ENCODE measurements around the gene ETHE1. TPM values are rescaled to one million over a fixed set of nuclear protein-coding genes. Genes with fewer than 3 reads are reported as not detected.

The ETHE1 gene
- total RNA-seq, 1 donor from 2014 or later, result 32.4 TPM

DNA sequence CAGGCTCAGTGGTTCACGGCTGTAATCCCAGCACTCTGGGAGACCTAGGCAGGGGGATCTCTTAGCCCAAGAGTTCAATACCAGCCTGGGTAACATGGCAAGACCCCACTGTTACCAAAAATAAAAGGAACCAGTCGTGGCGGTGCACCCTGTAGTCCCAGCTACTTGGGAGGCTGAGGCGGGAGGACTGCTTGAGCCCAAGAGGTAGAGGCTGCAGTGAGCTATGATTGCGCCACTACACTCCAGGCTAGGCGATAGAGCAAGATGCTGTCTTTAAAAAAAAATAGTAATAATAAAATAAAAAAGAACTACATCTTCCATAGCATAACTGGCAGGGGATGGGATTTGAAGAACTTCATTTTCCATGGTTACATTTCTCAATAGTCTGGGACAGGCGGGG lies 64.6 kb downstream of the ETHE1 start:
- no peaks in the 10 kb centered on the region for H3K9me3 ChIP-seq (ENCODE audit: control insufficient read depth in 3 of 3, low read length in 3 of 3)
- no peak overlapping the region for H3K9ac ChIP-seq (ENCODE audit: low read depth in 1 of 3, low read length in 3 of 3)
- no peak overlapping the region for H3K4me3 ChIP-seq (ENCODE audit: low read length in 3 of 3)
- peaks cover 13 to 35% (median 24%) of the 10 kb centered on the region in 3 donors for H3K27me3 ChIP-seq (ENCODE audit: control insufficient read depth in 3 of 3, insufficient read depth in 3 of 3, low read length in 3 of 3)
- H3K4me1 ChIP-seq (ENCODE audit: control insufficient read depth in 3 of 3, insufficient read depth in 3 of 3, low read length in 3 of 3), result peaks cover 13 to 18% (median 14%) of the 10 kb centered on the region in 3 donors
- no peaks in the 10 kb centered on the region for H3K36me3 ChIP-seq (ENCODE audit: control insufficient read depth in 3 of 3, insufficient read depth in 3 of 3, low read length in 3 of 3)
- H3K27ac ChIP-seq (ENCODE audit: low read depth, low read length), result no peak overlapping the region

DNA sequence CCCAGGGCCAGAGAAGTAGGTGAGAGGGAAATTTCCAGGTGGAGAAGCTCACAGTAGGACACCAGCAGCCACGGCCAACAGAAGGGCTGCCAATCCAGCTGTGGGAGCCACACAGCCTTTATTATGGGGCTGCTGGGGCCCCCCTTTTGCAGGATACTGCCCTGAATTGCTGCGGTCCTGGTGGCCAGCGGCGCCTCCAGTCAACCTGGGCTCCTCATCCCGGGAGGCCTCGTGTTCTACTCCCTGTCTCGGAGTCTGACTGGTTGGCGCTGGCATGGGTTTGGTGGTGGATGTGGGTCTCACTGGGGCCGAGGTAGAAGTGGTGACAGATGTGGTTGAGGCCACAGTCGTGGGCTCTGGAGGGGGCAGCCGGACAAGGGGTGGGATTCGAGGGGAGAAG lies 65.7 kb downstream of the ETHE1 start:
- Histone ChIP-seq H3K9me3 (ENCODE audit: control insufficient read depth in 3 of 3, low read length in 3 of 3) (no peaks in the 10 kb centered on the region), H3K27ac (ENCODE audit: low read depth, low read length) (no peak overlapping the region), H3K27me3 (ENCODE audit: control insufficient read depth in 3 of 3, insufficient read depth in 3 of 3, low read length in 3 of 3) (peaks cover 13 to 31% (median 24%) of the 10 kb centered on the region in 3 donors), H3K36me3 (ENCODE audit: control insufficient read depth in 3 of 3, insufficient read depth in 3 of 3, low read length in 3 of 3) (no peaks in the 10 kb centered on the region), H3K4me1 (ENCODE audit: control insufficient read depth in 3 of 3, insufficient read depth in 3 of 3, low read length in 3 of 3) (peaks cover 13 to 18% (median 14%) of the 10 kb centered on the region in 3 donors), H3K9ac (ENCODE audit: low read depth in 1 of 3, low read length in 3 of 3) (no peak overlapping the region), H3K4me3 (ENCODE audit: low read length in 3 of 3) (no peak overlapping the region)

DNA sequence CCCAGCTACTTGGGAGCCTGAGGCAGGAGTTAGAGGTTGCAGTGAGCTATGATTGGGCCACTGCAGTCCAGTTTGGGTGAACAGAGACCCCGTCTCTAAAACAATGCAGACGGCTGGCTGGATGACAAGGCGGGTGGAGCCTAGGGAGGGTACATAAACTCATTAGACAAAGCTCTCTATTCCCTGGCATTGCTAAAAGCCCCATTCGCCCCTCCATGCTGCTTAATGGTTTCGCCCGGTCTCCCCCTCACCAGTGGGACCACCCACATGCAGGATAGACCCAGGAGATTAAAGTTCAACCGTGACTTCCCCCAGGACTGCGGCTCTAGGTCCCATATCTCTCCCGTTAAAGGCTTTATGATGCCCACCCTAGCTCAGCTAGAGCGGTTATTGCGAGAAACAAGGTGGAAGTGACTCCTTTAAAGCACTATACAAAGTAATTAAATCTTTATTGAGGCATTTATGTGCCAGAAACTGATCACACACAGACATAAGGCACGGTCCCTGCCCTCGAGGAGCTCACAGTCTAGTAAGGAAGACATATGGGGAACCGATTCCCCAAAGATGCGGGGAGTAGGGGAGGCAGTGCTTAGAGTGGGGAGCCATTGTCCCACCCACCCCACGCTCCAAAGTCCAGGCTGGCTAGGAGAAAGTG lies 66.5 kb downstream of the ETHE1 start:
- Histone ChIP-seq H3K27ac (ENCODE audit: low read depth, low read length) (no peak overlapping the region), H3K36me3 (ENCODE audit: control insufficient read depth in 3 of 3, insufficient read depth in 3 of 3, low read length in 3 of 3) (no peaks in the 10 kb centered on the region), H3K9ac (ENCODE audit: low read depth in 1 of 3, low read length in 3 of 3) (no peak overlapping the region), H3K9me3 (ENCODE audit: control insufficient read depth in 3 of 3, low read length in 3 of 3) (no peaks in the 10 kb centered on the region), H3K27me3 (ENCODE audit: control insufficient read depth in 3 of 3, insufficient read depth in 3 of 3, low read length in 3 of 3) (peaks cover 7 to 23% (median 16%) of the 10 kb centered on the region in 3 donors), H3K4me1 (ENCODE audit: control insufficient read depth in 3 of 3, insufficient read depth in 3 of 3, low read length in 3 of 3) (peaks cover 13 to 18% (median 14%) of the 10 kb centered on the region in 3 donors), H3K4me3 (ENCODE audit: low read length in 3 of 3) (no peak overlapping the region)

DNA sequence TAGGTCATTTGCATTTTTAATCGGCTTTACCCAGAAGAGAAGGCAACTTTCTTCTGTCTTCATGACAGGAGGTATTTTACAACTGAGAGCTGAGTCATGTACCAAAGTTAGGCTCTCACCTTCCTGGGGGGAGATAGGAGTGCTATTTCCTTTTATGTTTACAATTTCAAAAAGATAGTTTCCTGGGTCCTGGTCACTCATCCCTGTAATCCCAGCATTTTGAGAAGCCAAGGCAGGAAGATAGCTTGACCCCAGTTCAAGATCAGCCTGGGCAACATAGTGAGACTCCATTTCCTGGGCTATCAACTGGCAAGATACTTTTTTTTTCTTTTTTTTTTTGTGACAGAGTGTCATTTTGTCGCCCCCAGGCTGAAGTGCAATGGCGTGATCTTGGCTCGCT lies 69.2 kb downstream of the ETHE1 start:
- peaks cover 0 to 1% (median under 1%) of the 10 kb centered on the region in 3 donors for H3K27me3 ChIP-seq (ENCODE audit: control insufficient read depth in 3 of 3, insufficient read depth in 3 of 3, low read length in 3 of 3)
- no peak overlapping the region for H3K27ac ChIP-seq (ENCODE audit: low read depth, low read length)
- peaks cover under 1 to 1% (median under 1%) of the 10 kb centered on the region in 3 donors for H3K4me1 ChIP-seq (ENCODE audit: control insufficient read depth in 3 of 3, insufficient read depth in 3 of 3, low read length in 3 of 3)
- no peaks in the 10 kb centered on the region for H3K9me3 ChIP-seq (ENCODE audit: control insufficient read depth in 3 of 3, low read length in 3 of 3)
- no peaks in the 10 kb centered on the region for H3K36me3 ChIP-seq (ENCODE audit: control insufficient read depth in 3 of 3, insufficient read depth in 3 of 3, low read length in 3 of 3)
- no peak overlapping the region for H3K4me3 ChIP-seq (ENCODE audit: low read length in 3 of 3)
- no peak overlapping the region for H3K9ac ChIP-seq (ENCODE audit: low read depth in 1 of 3, low read length in 3 of 3)

Other genes with a start within 250 kb of the ETHE1 start
- 5.2 TPM for gene CD177, start 173.5 kb downstream of the ETHE1 start, total RNA-seq
- gene TEX101, start 112.3 kb downstream of the ETHE1 start, total RNA-seq, result not detected
- gene LYPD3, start 61.6 kb downstream of the ETHE1 start, total RNA-seq, result not detected
- 4.7 TPM for gene PHLDB3, start 22.5 kb downstream of the ETHE1 start, total RNA-seq
- not detected for gene ZNF575, start 6.0 kb upstream of the ETHE1 start, total RNA-seq
- 7.3 TPM for gene XRCC1, start 48.3 kb upstream of the ETHE1 start, total RNA-seq
- 6.8 TPM for gene PINLYP, start 48.6 kb upstream of the ETHE1 start, total RNA-seq
- 24.5 TPM for gene IRGQ, start 68.9 kb upstream of the ETHE1 start, total RNA-seq
- gene ZNF576, start 69.4 kb upstream of the ETHE1 start, total RNA-seq, result 6.8 TPM
- not detected for gene SRRM5, start 84.9 kb upstream of the ETHE1 start, total RNA-seq
- 44.9 TPM for gene ZNF428, start 92.4 kb upstream of the ETHE1 start, total RNA-seq
- gene CADM4, start 112.6 kb upstream of the ETHE1 start, total RNA-seq, result 7.8 TPM
- gene PLAUR, start 143.0 kb upstream of the ETHE1 start, total RNA-seq, result 2.1 TPM
- gene IRGC, start 188.9 kb upstream of the ETHE1 start, total RNA-seq, result not detected
- 6.3 TPM for gene SMG9, start 227.8 kb upstream of the ETHE1 start, total RNA-seq

Data from skeletal muscle tissue (tissue), 4 donors.